ENCODE measurements around the gene SERPINA3.

The SERPINA3 gene

DNA sequence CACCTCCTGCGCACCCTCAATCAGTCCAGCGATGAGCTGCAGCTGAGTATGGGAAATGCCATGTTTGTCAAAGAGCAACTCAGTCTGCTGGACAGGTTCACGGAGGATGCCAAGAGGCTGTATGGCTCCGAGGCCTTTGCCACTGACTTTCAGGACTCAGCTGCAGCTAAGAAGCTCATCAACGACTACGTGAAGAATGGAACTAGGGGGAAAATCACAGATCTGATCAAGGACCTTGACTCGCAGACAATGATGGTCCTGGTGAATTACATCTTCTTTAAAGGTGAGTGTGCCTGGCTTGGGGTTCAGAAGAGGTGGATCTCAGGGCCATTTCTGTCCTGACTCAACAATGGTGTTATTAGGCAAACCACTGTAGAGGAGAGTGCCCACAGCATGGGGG, 2.6 kb downstream of the SERPINA3 start:
- no peak for DNase-seq

DNA sequence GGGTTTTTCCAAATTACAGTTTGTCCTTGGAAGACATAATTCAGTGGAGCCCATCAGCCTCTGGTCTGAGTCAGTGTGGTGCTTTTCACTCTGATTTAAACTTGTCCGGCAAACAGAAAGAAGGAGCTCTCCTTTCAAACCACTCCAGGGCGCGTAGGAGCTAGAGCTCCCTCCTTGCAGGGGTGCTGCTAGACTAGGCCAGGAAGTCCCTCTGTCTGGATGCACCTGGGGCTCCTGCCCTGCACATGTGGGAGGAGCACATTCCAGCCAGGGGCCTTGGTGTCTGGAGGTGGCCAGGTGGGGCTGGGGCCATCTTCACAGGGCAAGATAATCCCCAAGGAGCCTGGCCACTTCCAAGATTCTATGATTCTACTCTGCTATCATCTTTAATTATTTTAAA, 3.1 kb downstream of the SERPINA3 start:
- DNase-seq, result no peak

DNA sequence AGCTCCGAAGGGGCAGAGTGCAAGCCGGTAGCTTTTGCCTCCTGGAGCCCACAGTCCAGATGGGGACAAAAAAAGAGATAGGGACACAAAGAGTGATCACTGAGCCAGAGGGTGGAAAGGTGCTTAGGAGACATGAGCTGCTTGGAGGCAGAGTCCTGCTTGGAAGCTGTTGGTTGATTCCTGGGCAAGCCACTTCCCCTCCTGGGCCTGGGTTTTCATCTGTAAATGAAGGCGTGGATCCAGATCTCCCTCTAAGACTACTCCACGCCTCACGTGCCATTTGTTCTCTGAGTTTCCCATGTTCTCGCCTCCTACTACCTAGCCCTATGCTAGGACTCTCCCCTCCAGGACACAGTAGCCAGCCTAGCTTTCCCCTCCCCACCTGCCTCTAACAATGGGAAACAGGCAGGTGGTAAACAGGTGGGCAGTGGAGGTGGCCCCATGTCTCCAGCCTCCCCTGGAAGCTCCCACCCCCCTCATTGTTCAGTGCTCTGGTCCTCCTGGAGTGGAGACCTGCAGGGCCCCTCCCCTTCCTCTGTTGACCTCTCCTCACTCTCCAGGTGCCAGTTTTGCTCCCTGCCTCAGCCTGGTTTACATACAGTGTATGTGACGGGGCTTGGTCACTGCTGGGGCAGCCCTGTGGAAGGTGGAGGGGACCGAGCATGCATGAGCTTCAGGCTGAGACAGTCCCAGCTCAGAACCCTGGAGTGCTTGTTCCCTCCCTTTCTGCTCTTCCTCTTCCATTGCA, 3.8 kb downstream of the SERPINA3 start:
- DNase-seq, result no peak

GRCh38 chr14:94617366-94617941, 5.3 kb downstream of the SERPINA3 start:
- no peak for DNase-seq

DNA sequence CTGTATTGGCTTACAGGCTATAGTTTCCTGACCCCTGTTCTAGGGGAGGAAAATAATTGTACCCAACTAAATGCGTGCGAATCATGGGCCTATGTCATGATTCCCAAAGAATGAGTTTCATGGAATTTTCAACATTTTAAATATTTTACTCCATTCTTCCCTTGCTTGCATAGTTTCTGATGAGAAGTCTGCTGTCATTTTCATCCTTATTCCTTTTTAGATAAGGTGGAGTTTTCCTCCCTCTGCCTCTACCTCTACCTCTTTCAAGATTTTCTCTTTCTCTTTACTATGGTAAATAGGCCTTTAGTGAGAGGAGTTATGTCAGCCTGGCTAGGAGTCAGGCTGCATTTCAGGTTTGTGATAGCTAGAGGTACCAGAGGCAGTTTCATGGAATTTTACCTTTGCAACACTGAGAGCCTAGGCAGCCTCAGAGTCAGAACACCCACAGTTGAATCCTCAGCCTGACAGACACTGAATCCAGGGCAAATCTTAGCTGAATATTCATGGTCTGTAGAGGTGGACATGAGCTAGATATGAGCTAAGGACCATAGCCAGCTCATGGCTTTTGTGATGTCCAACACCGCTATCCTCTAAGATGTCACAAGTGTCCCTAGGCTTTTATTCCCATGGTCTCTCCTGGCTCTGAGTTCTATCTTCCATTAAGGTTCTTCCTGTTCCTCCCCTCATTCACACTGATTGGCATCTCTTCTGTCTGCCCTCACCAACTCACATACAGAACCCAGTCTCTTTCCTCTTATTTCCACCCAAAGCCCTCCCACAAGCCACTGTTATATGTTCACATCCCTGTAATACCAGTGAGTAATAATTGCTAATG, 6.0 kb downstream of the SERPINA3 start:
- DNase-seq, result no peak

DNA sequence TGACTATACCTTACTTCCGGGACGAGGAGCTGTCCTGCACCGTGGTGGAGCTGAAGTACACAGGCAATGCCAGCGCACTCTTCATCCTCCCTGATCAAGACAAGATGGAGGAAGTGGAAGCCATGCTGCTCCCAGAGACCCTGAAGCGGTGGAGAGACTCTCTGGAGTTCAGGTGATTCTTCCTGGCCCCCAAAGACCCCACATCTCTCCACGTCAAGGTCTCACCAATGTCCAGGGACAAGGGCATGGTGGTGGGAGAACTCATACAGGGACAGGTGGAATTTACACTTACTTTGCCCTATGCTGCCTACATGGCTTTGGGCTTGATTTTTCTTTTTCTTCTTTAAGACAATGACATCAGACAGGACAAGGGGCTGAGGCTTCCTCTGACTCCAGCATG, 7.1 kb downstream of the SERPINA3 start:
- DNase-seq, result no peak

- DNase-seq, result no peak
Measured at GRCh38 chr14:94620597-94620996, 8.4 kb downstream of the SERPINA3 start.

DNA sequence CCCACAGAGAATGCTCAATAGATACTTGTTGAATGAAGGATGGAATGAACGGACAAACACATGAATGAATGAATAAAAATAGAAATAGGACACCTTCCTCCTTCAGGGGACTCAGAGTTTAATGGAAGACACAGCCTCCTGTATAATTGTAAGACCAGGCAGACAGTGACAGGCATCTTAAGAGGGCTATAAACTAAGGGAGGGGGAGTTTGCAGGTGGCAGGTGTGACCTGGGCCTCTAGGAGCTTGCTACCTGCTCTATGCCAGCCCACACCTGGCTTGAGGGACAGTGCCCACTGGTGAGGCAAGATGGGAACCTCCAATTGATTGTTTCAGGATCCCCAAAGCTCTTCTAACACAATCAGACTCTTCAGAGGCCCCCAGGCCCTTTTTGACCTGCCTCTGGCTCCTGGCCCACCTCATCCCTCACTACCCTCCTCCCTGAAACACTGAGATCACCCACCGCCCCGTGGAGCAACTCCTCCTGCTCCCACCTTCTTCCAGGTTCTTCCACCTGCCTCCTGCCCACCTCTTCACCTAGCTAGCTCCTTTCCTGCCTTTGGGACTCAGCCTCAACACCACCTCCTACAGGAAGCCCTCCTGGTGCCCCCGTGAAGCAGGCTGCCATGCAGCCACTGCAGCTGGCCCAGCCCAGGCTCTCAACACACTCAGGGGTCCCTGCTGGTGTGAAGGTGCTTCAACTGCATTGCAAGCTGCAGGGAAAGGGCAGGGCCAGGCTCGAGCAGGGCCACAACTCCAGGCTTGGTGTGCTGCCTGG, 9.4 kb downstream of the SERPINA3 start:
- DNase-seq, result no peak

DNA sequence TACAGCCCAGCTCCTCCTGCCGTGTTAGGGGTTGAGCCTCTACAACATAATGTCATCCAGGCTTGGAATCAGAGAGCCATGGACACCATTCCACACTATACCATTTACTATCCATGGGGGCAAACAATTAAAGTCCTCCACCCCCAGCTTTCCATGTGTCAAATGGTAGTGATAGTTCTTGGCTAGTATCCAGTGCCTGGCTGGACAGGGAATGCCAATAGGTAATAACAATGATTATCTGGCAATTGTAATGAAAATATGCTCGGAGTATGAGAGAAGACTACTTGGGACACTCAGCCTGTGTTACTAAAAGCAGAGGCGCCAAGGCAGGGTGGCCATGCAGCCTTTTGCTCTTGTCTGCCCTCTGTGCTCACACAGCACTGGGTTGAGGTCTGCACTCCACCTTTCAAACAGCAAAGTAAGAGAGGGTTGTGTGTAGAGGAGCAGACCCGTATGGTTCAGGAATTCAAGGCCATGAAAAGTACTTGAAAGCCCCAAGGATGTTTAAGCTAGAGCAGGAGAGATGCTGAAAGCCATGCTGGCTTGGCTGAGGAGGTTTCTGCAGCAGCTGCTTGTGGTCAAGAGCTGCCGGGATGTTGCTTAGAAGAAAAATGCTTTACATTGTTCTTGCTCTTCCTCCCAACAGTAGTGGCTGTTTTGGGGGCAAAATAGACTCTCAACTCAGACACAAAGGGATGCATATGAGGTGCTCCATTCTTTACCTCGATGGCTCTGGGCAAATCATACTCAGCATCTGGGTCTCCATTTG, 10.6 kb downstream of the SERPINA3 start:
- DNase-seq, result no peak

- DNase-seq, result no peak
Measured at GRCh38 chr14:94623422-94623809, 11.2 kb downstream of the SERPINA3 start.

- no peak for DNase-seq
Measured at GRCh38 chr14:94623856-94624499, 11.8 kb downstream of the SERPINA3 start.

GRCh38 chr14:94624537-94625352, 12.6 kb downstream of the SERPINA3 start:
- no peak for DNase-seq

DNA sequence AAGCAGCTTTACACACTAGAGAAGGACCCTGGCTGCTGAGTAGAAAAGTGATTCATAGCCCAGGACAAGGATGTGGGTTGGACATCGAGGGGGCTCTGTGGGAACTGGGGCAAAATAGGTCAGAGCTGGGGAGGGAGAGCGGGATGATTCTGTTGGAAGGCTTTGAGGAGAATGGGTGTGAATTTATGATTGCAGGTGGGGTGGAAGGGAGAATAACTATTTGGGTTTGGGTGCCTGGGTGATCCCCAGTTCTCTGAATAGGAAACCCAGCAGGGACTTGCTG, 13.1 kb downstream of the SERPINA3 start:
- no peak for DNase-seq

- no peak for DNase-seq
Measured at GRCh38 chr14:94628578-94628977, 16.4 kb downstream of the SERPINA3 start.

DNA sequence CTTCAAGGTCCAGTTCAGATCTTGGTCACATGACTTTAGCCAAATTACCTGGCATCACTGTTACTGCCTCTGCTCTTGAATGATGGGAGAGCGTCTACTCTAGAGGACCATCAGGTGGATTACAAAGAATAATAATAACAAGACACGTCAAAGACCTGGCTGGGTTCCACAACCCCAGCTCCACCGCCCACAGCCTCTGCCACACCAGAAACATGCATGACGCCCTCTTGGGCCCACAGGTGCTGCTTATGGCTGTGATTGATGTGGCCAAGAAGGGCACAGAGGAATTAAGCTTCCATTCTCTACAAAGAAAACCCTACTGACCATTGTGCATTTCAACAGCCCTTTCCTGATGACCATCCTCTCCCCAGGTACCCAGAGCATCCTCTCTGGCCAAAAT, 18.2 kb downstream of the SERPINA3 start:
- DNase-seq, result no peak

- DNase-seq, result no peak
Measured at GRCh38 chr14:94631050-94631449, 18.9 kb downstream of the SERPINA3 start.

DNA sequence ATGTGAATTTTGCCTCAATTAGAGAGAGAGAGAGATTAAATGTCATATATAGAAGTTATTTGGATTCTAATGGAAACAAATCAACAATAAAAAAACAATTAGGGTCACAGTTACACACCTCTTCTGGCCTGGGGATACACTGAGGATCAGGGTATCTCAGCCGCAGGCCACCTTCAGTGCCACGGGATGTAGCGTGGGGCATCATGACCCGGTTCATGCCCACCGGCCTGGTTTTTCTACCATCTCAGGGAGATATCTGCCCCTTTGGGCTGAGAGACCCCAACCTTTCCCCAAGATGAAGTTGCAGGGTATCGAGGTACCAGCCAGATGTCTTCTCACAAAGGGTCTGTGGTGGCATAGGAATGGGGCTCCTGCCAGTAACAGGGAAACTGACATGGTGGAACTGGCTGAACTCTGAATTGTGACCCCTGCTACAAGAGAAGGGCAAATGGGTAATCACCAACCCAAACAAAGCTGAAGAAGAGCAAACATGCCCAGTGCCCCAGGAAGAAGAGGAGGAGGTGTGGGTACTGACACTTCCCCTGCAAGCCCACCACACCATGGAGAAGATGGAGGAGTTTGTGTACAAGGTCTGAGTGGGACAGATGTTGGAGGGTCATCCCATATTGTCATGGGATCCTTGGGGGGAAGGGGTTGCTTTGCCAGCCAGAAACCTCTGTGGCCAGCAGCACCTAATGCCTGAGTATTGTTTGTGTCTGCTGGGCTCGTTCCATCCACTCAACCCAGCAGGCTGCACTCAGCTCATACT, 19.5 kb downstream of the SERPINA3 start:
- no peak for DNase-seq

- DNase-seq, result no peak
Measured at GRCh38 chr14:94632305-94632590, 20.1 kb downstream of the SERPINA3 start.

GRCh38 chr14:94633121-94633520, 20.9 kb downstream of the SERPINA3 start:
- no peak for DNase-seq

DNA sequence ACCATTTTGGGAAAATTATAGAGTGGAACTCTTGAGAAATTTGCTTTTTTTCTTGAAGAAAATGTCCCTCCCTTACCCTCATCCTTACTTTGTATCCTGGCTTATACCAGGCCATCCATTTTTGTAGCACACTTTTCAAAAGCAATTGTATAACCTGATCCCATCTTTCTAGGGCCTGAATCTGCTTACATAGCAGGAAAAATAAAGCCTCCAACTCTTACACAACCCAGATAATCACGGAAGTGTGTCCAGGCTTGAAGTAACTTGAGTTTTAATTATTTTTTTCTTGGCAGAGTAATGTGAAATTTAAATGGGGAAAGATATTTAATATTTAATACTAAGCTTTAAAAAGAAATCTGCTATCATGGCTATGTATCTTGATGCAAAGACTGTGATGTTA, 23.0 kb downstream of the SERPINA3 start:
- no peak for DNase-seq

All from left hindlimb (tissue), 1 donor.